HEK293 (cell line): Measurements from ENCODE around the gene GRIK4.

Experiments used
- CTCF ChIA-PET: fragments of 350-600 bp; formaldehyde crosslinking; extraction: SDS; loops from one replicate; lab custom pipeline; 2021; ENCODE audit warnings: antibody characterized with exemption; lab: Yijun Ruan, JAX
- POLR2A ChIA-PET: fragments of 300-600 bp; formaldehyde crosslinking; extraction: SDS; loops from one replicate; lab custom pipeline; 2020; ENCODE audit warnings: antibody characterized with exemption, inconsistent platforms; lab: Yijun Ruan, JAX
- H3K27ac ChIP-seq: fragments of 200-500 bp; sonication (Bioruptor generic); 2 replicates; pipeline ENCODE4 v1.5.1; 2014; ENCODE audit warnings: low read depth, low read length, control low read depth, inconsistent platforms; ENCODE audit errors: extremely low read depth
- H3K36me3 ChIP-seq, 2 experiments: fragments of 200-500 bp in 1 of 2; sonication (Bioruptor generic) in 1 of 2; 1 replicate in 1 of 2; 2 replicates in 1 of 2; pipeline ENCODE4 v1.5.1; 2014 to 2017; ENCODE audit warnings: inconsistent platforms in 2 of 2, low read length in 2 of 2; ENCODE audit not compliant: control insufficient read depth in 2 of 2, insufficient read depth in 1 of 2
- H3K4me1 ChIP-seq: fragments of 200-500 bp; sonication (Bioruptor generic); 2 replicates; pipeline ENCODE4 v1.5.1; 2014; ENCODE audit warnings: mild to moderate bottlenecking, low read length, inconsistent platforms; ENCODE audit not compliant: control insufficient read depth, insufficient read depth
- H3K4me3 ChIP-seq: 2 replicates; pipeline ENCODE4 v1.5.1; 2011; ENCODE audit warnings: low read depth, mild to moderate bottlenecking, control low read depth, low read length, moderate library complexity
- H3K9me3 ChIP-seq: fragments of 200-500 bp; sonication (Bioruptor generic); 2 replicates; pipeline ENCODE4 v1.5.1; 2014; ENCODE audit warnings: low read depth, low read length, inconsistent platforms; ENCODE audit not compliant: control insufficient read depth, insufficient read depth
- FEZF1 ChIP-seq: fragments of 450-650 bp; formaldehyde crosslinking; IDR thresholded peaks from 2 replicates; pipeline ENCODE4 v1.5.1; 2016; ENCODE audit warnings: missing biosample characterization, missing genetic modification characterization
- GLIS2 ChIP-seq: fragments of 450-650 bp; formaldehyde crosslinking; IDR thresholded peaks from 2 replicates; pipeline ENCODE4 v1.5.1; 2016; ENCODE audit warnings: missing biosample characterization, missing genetic modification characterization
- OVOL3 ChIP-seq: fragments of 450-650 bp; formaldehyde crosslinking; IDR thresholded peaks from 2 replicates; pipeline ENCODE4 v1.5.1; 2016; ENCODE audit warnings: missing biosample characterization, missing genetic modification characterization
- RBAK ChIP-seq: fragments of 450-650 bp; formaldehyde crosslinking; IDR thresholded peaks from 2 replicates; pipeline ENCODE4 v1.5.1; 2016; ENCODE audit warnings: missing biosample characterization, missing genetic modification characterization
- ZNF133 ChIP-seq: fragments of 450-650 bp; formaldehyde crosslinking; IDR thresholded peaks from 2 replicates; pipeline ENCODE4 v1.5.1; 2016; ENCODE audit warnings: missing biosample characterization, missing genetic modification characterization
- ZNF155 ChIP-seq: fragments of 450-650 bp; formaldehyde crosslinking; IDR thresholded peaks from 2 replicates; pipeline ENCODE4 v1.5.1; 2016; ENCODE audit warnings: missing biosample characterization, missing genetic modification characterization
- ZNF157 ChIP-seq: fragments of 450-650 bp; formaldehyde crosslinking; IDR thresholded peaks from 2 replicates; pipeline ENCODE4 v1.5.1; 2016; ENCODE audit warnings: missing biosample characterization, missing genetic modification characterization
- ZNF184 ChIP-seq: fragments of 450-650 bp; IDR thresholded peaks from 2 replicates; pipeline ENCODE4 v1.5.1; 2018; ENCODE audit warnings: missing biosample characterization, mild to moderate bottlenecking, missing genetic modification characterization
- ZNF37A ChIP-seq: fragments of 450-650 bp; IDR thresholded peaks from 2 replicates; pipeline ENCODE4 v1.5.1; 2018; ENCODE audit warnings: missing biosample characterization, missing genetic modification characterization
- ZNF391 ChIP-seq: fragments of 450-650 bp; formaldehyde crosslinking; IDR thresholded peaks from 2 replicates; pipeline ENCODE4 v1.5.1; 2016; ENCODE audit warnings: low read depth, missing biosample characterization, missing genetic modification characterization, borderline replicate concordance
- ZNF501 ChIP-seq: fragments of 450-650 bp; formaldehyde crosslinking; IDR thresholded peaks from 2 replicates; pipeline ENCODE4 v1.5.1; 2016; ENCODE audit warnings: missing biosample characterization, missing genetic modification characterization
- ZNF521 ChIP-seq: fragments of 450-650 bp; formaldehyde crosslinking; IDR thresholded peaks from 2 replicates; pipeline ENCODE4 v1.5.1; 2017; ENCODE audit warnings: missing biosample characterization, mild to moderate bottlenecking, missing genetic modification characterization
- ZNF549 ChIP-seq: fragments of 450-650 bp; IDR thresholded peaks from 2 replicates; pipeline ENCODE4 v1.5.1; 2018; ENCODE audit warnings: missing biosample characterization, missing genetic modification characterization, mild to moderate bottlenecking, inconsistent platforms, moderate library complexity
- ZNF677 ChIP-seq: fragments of 450-650 bp; IDR thresholded peaks from 2 replicates; pipeline ENCODE4 v1.5.0; 2018; ENCODE audit warnings: missing biosample characterization, mild to moderate bottlenecking, missing genetic modification characterization, moderate library complexity
- ZNF837 ChIP-seq: fragments of 450-650 bp; formaldehyde crosslinking; IDR thresholded peaks from 2 replicates; pipeline ENCODE4 v1.5.1; 2016; ENCODE audit warnings: missing biosample characterization, missing genetic modification characterization
- TF ChIP-seq, protein P1 (sequence below): fragments of 450-650 bp; formaldehyde crosslinking; IDR thresholded peaks from 2 replicates; pipeline ENCODE4 v1.5.1; 2016; ENCODE audit warnings: missing biosample characterization, missing genetic modification characterization
- TF ChIP-seq, protein P2 (sequence below): fragments of 450-650 bp; formaldehyde crosslinking; IDR thresholded peaks from 2 replicates; pipeline ENCODE4 v1.5.1; 2016; ENCODE audit warnings: missing biosample characterization, missing genetic modification characterization
- TF ChIP-seq, protein P3 (sequence below): fragments of 450-650 bp; formaldehyde crosslinking; IDR thresholded peaks from 2 replicates; pipeline ENCODE4 v1.5.1; 2017; ENCODE audit warnings: missing biosample characterization, missing genetic modification characterization

Gene GRIK4

DNA sequence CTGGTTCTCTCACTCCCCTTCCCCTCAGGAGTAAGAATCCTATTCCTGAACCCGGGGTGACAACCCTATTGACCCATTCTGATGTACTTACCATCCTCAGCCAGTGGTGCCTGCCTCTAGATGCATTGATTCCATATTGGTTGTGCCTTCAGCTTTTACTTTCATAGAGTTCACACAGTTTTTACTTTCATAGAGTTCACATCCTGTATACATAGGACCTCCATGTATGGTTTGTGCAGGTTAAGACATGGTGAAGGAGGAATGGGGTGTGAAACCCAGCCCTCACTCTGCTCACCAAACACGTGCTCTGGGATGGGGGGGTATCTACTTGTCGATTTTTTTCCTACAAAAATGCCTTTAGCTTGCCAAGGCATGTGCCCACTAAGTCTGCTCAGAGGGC lies 406.7 kb downstream of the GRIK4 start (continued):
- TF ChIP-seq ZNF501 (tag by site-specific recombination), result no peak
- TF ChIP-seq RBAK, result no peak

DNA sequence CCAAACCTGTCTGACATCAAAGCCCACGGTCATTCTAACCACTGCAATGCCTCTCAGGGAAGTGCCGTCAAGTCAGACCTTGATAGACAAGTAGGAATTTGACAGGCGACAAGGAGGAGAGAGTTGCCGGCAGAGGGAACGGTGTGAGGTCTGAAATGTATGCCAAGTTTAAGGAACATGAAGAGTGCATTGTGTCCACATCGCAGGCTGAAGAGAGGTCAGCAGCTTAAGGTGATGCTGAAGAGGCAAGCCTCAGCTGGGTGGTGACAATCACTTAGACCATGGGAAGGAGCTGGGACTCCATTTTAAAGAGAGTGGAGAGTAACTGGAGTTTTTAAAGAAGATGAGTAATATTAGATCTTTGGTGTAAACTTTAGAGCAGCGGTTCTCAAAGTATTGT lies 407.5 kb downstream of the GRIK4 start:
- H3K27ac ChIP-seq, result no peak overlapping the region
- TF ChIP-seq, protein P1, sequence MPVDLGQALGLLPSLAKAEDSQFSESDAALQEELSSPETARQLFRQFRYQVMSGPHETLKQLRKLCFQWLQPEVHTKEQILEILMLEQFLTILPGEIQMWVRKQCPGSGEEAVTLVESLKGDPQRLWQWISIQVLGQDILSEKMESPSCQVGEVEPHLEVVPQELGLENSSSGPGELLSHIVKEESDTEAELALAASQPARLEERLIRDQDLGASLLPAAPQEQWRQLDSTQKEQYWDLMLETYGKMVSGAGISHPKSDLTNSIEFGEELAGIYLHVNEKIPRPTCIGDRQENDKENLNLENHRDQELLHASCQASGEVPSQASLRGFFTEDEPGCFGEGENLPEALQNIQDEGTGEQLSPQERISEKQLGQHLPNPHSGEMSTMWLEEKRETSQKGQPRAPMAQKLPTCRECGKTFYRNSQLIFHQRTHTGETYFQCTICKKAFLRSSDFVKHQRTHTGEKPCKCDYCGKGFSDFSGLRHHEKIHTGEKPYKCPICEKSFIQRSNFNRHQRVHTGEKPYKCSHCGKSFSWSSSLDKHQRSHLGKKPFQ, result no peak
- TF ChIP-seq ZNF37A (tag by site-specific recombination) (no peak), ZNF549 (no peak)
- H3K4me1 ChIP-seq, result no peaks in the 10 kb centered on the region
- ChIA-PET CTCF (interaction anchor here (1.0 to 3.3 kb wide), 3 partner anchors 8 to 17 kb away, joined by 4 to 21 read pairs (median 9); no protein-coding TSS in a partner anchor), POLR2A (no interaction called here)
- H3K9me3 ChIP-seq, result no peaks in the 10 kb centered on the region
- H3K36me3 ChIP-seq, result no peaks in the 10 kb centered on the region
- H3K4me3 ChIP-seq, result no peak overlapping the region

DNA sequence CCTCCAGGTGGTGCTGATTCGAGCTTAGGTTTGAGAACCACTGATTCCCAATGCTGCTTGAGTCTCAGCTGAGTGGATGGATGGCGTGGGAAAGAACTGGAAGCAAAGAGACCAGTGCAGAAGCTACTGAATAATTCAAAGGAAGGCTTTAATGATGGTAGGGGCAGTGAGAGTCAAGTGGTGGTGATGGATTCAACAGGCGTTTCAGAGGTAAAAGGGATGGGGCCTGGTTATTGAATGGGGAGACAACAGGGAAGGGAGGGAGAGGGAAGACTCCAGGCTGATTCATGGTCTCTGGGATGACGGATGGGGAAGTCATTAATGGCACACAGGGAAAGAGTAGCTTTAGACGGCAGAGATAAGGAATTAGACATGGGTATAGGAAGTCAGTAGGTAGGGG lies 408.0 kb downstream of the GRIK4 start:
- no peaks in the 10 kb centered on the region for H3K36me3 ChIP-seq
- TF ChIP-seq ZNF184 (tag by site-specific recombination) (no peak), ZNF155 (tag by site-specific recombination) (no peak), ZNF521 (tag by site-specific recombination) (no peak)
- TF ChIP-seq, protein P2, sequence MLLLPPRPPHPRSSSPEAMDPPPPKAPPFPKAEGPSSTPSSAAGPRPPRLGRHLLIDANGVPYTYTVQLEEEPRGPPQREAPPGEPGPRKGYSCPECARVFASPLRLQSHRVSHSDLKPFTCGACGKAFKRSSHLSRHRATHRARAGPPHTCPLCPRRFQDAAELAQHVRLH, result no peak
- TF ChIP-seq, protein P3, sequence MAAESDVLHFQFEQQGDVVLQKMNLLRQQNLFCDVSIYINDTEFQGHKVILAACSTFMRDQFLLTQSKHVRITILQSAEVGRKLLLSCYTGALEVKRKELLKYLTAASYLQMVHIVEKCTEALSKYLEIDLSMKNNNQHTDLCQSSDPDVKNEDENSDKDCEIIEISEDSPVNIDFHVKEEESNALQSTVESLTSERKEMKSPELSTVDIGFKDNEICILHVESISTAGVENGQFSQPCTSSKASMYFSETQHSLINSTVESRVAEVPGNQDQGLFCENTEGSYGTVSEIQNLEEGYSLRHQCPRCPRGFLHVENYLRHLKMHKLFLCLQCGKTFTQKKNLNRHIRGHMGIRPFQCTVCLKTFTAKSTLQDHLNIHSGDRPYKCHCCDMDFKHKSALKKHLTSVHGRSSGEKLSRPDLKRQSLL, result no peak
- H3K4me1 ChIP-seq, result no peaks in the 10 kb centered on the region
- no peak overlapping the region for H3K4me3 ChIP-seq
- no peak overlapping the region for H3K27ac ChIP-seq
- ChIA-PET POLR2A (no interaction called here), CTCF (interaction anchor here (1.0 to 3.3 kb wide), 2 partner anchors 11 to 18 kb away, joined by 4 to 21 read pairs; no protein-coding TSS in a partner anchor)
- H3K9me3 ChIP-seq, result no peaks in the 10 kb centered on the region

DNA sequence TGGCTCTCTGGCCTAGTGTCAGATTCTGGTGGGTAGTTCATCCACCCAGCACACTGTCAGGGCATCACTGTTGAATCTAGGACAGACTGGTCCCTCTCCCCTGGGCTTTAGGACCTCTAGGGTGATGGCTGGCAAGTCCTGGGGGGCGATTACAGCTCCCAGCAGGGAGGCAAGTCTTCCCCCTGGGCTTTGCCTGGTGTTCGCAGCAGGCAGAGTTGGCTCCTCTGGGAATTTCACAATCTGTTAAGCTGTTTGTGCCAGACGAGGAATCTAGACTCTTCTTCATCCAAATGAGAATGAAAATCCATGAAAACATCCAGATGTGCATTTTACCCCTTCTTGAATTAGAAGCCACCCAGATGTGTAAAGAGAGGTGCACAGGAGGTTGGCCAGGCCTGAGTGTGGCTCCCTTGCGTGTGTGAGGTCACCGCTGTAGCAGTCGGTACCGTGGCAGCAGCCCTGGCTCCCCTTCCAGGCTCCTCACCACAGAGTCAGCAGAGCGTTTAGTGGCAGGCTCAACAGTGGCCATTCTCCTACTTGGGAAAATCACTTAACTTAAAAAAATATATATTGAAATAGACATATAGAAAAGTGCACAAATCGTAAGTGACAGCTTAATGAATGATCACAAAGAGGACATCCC lies 412.4 kb downstream of the GRIK4 start:
- POLR2A ChIA-PET, result no interaction called here
- TF ChIP-seq, protein P2, result no peak
- TF ChIP-seq FEZF1 (tag by site-specific recombination), result no peak
- no peak for TF ChIP-seq OVOL3
- TF ChIP-seq GLIS2 (tag by site-specific recombination), result no peak
- TF ChIP-seq ZNF677, result no peak
- no peak for TF ChIP-seq ZNF837
- no peak for TF ChIP-seq ZNF391 (tag by site-specific recombination)
- no peak for TF ChIP-seq ZNF157 (tag by site-specific recombination)
- no peak for TF ChIP-seq ZNF133 (tag by site-specific recombination)
- no peaks in the 10 kb centered on the region for H3K36me3 ChIP-seq
- H3K9me3 ChIP-seq, result no peaks in the 10 kb centered on the region
- no peaks in the 10 kb centered on the region for H3K4me1 ChIP-seq
- CTCF ChIA-PET, result interaction anchor here (0.8 kb wide), 1 partner anchor 11 kb away, joined by 4 read pairs; no protein-coding TSS in a partner anchor
- no peak overlapping the region for H3K4me3 ChIP-seq
- no peak overlapping the region for H3K27ac ChIP-seq
